HepG2 (cell line): ENCODE data around the gene TTBK2. TPM values are rescaled to one million over a fixed set of nuclear protein-coding genes. Genes with fewer than 3 reads are reported as not detected.

Experiments used
- ATAC-seq: fragments of 200-7000 bp; cut with Tn5 transposase; 3 replicates; pipeline ENCODE4 v1.9.1; 2020; ENCODE audit warnings: mild to moderate bottlenecking, moderate library complexity
- BruUV-seq: library from RNA; stranded (reverse); fragments of 400-500 nt; replicated peaks from 2 replicates; lab custom pipeline; 2021; lab: Mats Ljungman, UMichigan
- CTCF ChIA-PET: fragments of 300-600 bp; formaldehyde crosslinking; extraction: SDS; loops from one replicate; lab custom pipeline; 2021; ENCODE audit warnings: low total read pairs, inconsistent platforms, low intra/inter-chr PET ratio; lab: Yijun Ruan, JAX
- POLR2A ChIA-PET: fragments of 350-600 bp; sonication (Branson Sonifier 250); formaldehyde crosslinking; loops from one replicate; lab custom pipeline; 2020; ENCODE audit warnings: antibody characterized with exemption, inconsistent platforms; lab: Yijun Ruan, JAX
- DNase-seq: peaks from one replicate; pipeline ENCODE4 v3.0.0-alpha.2; 2015; ENCODE audit warnings: low spot score
- FAIRE-seq: peaks from 3 replicates; lab custom pipeline; 2011; peaks lifted over from hg19 to GRCh38; lab: Jason Lieb, UNC
- H2AFZ ChIP-seq: one replicate; pipeline ENCODE4 v1.6.1; 2011; ENCODE audit warnings: low read length, inconsistent platforms
- H3K27ac ChIP-seq: fragments of 300-600 bp; 3 replicates; pipeline ENCODE4 v1.8.0; 2011; ENCODE audit warnings: mixed run types, mild to moderate bottlenecking, mixed read lengths, low read length, inconsistent platforms; ENCODE audit not compliant: insufficient read depth; ENCODE audit errors: extremely low read length
- H3K27me3 ChIP-seq, 2 experiments: fragments of 200-600 bp in 1 of 2; 2 replicates in 1 of 2; 3 replicates in 1 of 2; pipeline versions ENCODE4 v1.6.0 to v1.8.0; 2011; ENCODE audit warnings: low read length in 2 of 2, mild to moderate bottlenecking in 2 of 2, moderate library complexity in 2 of 2, inconsistent platforms in 1 of 2; ENCODE audit not compliant: insufficient read depth in 2 of 2, control insufficient read depth in 1 of 2
- H3K36me3 ChIP-seq, 2 experiments: fragments of 200-600 bp in 1 of 2; replicated peaks in 1 of 2; 2 replicates in 1 of 2; 3 replicates in 1 of 2; pipeline versions ENCODE4 v1.5.1 to v1.8.0; 2011; ENCODE audit warnings: low read length in 2 of 2, inconsistent platforms in 1 of 2; ENCODE audit not compliant: insufficient read depth in 2 of 2, control insufficient read depth in 1 of 2
- H3K4me1 ChIP-seq: 2 replicates; pipeline ENCODE4 v1.5.1; 2012; ENCODE audit warnings: low read length, inconsistent platforms; ENCODE audit not compliant: insufficient read depth
- H3K4me2 ChIP-seq: 2 replicates; pipeline ENCODE4 v1.6.0; 2011; ENCODE audit warnings: low read depth, low read length, inconsistent platforms
- H3K4me3 ChIP-seq, 3 experiments: fragments of 200-600 bp in 1 of 3; sonication (generic), shearing (Covaris generic) in 1 of 3; replicated peaks in 1 of 3; 2 replicates each; pipeline ENCODE4 v1.5.1; 2011 to 2016; ENCODE audit warnings: low read length in 3 of 3, inconsistent platforms in 2 of 3, low read depth in 2 of 3, mild to moderate bottlenecking in 2 of 3, control low read depth in 1 of 3, mixed read lengths in 1 of 3; ENCODE audit not compliant: insufficient read depth in 1 of 3
- H3K79me2 ChIP-seq: one replicate; pipeline ENCODE4 v1.6.1; 2011; ENCODE audit warnings: low read length, inconsistent platforms; ENCODE audit not compliant: insufficient read depth
- H3K9ac ChIP-seq: 2 replicates; pipeline ENCODE4 v1.6.0; 2011; ENCODE audit warnings: mild to moderate bottlenecking, low read depth, low read length, inconsistent platforms; ENCODE audit not compliant: insufficient read depth
- H3K9me3 ChIP-seq: 2 replicates; pipeline ENCODE4 v1.5.1; 2012; ENCODE audit warnings: mild to moderate bottlenecking, low read length
- H4K20me1 ChIP-seq: 2 replicates; pipeline ENCODE4 v1.6.0; 2011; ENCODE audit warnings: inconsistent platforms, mild to moderate bottlenecking, low read length, moderate library complexity; ENCODE audit not compliant: insufficient read depth
- EP300 ChIP-seq, 3 experiments: sonication (generic) in 1 of 3; formaldehyde crosslinking in 1 of 3; IDR thresholded peaks; 2 replicates each; pipeline versions ENCODE4 v1.5.1 to v1.6.1; 2011 to 2020; ENCODE audit warnings: low read depth in 2 of 3, low read length in 2 of 3, borderline replicate concordance in 1 of 3, improper control_type of control experiment in 1 of 3, mild to moderate bottlenecking in 1 of 3, missing genetic modification reagents in 1 of 3, moderate library complexity in 1 of 3
- EZH2 ChIP-seq: conservative IDR thresholded peaks from 2 replicates; pipeline ENCODE4 v1.6.1; 2012; ENCODE audit warnings: mild to moderate bottlenecking, low read depth, low read length, moderate library complexity
- FOXK1 ChIP-seq: sonication (generic); formaldehyde crosslinking; IDR thresholded peaks from 2 replicates; pipeline ENCODE4 v1.4.0; 2020; ENCODE audit warnings: low read depth, missing genetic modification reagents, borderline replicate concordance
- HNRNPH1 ChIP-seq: fragments of 200-400 bp; formaldehyde crosslinking; optimal IDR thresholded peaks from 2 replicates; pipeline ENCODE3; 2017; ENCODE audit warnings: mild to moderate bottlenecking, low read depth, low read length
- MAFG ChIP-seq: sonication (generic); formaldehyde crosslinking; IDR thresholded peaks from 2 replicates; pipeline ENCODE4 v1.5.1; 2020; ENCODE audit warnings: mild to moderate bottlenecking, missing genetic modification reagents
- MAFK ChIP-seq, 2 experiments: IDR thresholded peaks in 1 of 2; conservative IDR thresholded peaks in 1 of 2; 2 replicates each; pipeline ENCODE4 v1.6.1; 2011; ENCODE audit warnings: improper control_type of control experiment in 2 of 2, low read length in 2 of 2
- MED1 ChIP-seq: sonication (generic); formaldehyde crosslinking; IDR thresholded peaks from 2 replicates; pipeline ENCODE4 v1.4.0; 2020; ENCODE audit warnings: missing genetic modification reagents
- POLR2G ChIP-seq: fragments of 200-400 bp; formaldehyde crosslinking; IDR thresholded peaks from 2 replicates; pipeline ENCODE4 v1.6.1; 2018; ENCODE audit warnings: mild to moderate bottlenecking, low read depth, low read length, moderate library complexity
- SRSF9 ChIP-seq: fragments of 200-400 bp; formaldehyde crosslinking; IDR thresholded peaks from 2 replicates; pipeline ENCODE4 v1.6.1; 2018; ENCODE audit warnings: borderline replicate concordance, mild to moderate bottlenecking, low read depth, low read length; ENCODE audit not compliant: insufficient read depth, poor library complexity, severe bottlenecking
- STAT6 ChIP-seq: sonication (generic); formaldehyde crosslinking; IDR thresholded peaks from 2 replicates; pipeline ENCODE4 v1.4.0; 2020; ENCODE audit warnings: missing genetic modification reagents, mild to moderate bottlenecking, borderline replicate concordance
- ZNF318 ChIP-seq: sonication (generic); formaldehyde crosslinking; IDR thresholded peaks from 2 replicates; pipeline ENCODE4 v1.4.0; 2020; ENCODE audit warnings: mild to moderate bottlenecking, missing genetic modification reagents
- ZNF749 ChIP-seq: sonication (generic); formaldehyde crosslinking; IDR thresholded peaks from 2 replicates; pipeline ENCODE4 v1.8.0; 2022; ENCODE audit warnings: mild to moderate bottlenecking, missing genetic modification reagents, moderate library complexity, borderline replicate concordance
- ZNF883 ChIP-seq: sonication (generic); formaldehyde crosslinking; IDR thresholded peaks from 2 replicates; pipeline ENCODE4 v1.5.1; 2020; ENCODE audit warnings: mild to moderate bottlenecking, missing genetic modification reagents; ENCODE audit errors: not compliant biosample characterization
- whole genome bisulfite sequencing: methylation state at CpG from one replicate; pipeline ENCODE4 v1.1.6; 2017; ENCODE audit warnings: low lambda C conversion rate; 5-methylcytosine and 5-hydroxymethylcytosine counted together
- in situ Hi-C: cut with HindIII; loops from 2 replicates; pipeline ENCODE4 v1.10.0; 2017; ENCODE audit warnings: low pct_unique_long_range_greater_than_20kb; ENCODE audit not compliant: extremely low pct_ligation_motif_present
- intact Hi-C: fragments of 100-400 bp; cut with micrococcal nuclease; formaldehyde crosslinking; loops from one replicate; pipeline ENCODE4 v1.10.0; 2022; ENCODE audit not compliant: unreplicated experiment
- polyA plus RNA-seq, 8 experiments: library from polyadenylated mRNA; depleted of rRNA in 3 of 8; stranded (reverse) in 7 of 8; unstranded in 1 of 8; fragments of >200 nt; fragmentation: Illumina TruSeq in 4 of 8; extraction: Trizol in 4 of 8; gene quantifications; 2 replicates each; pipeline versions ENCODE4 v1.2.1 to v1.2.3, GENCODE V29; 2011 to 2016; ENCODE audit warnings: low read depth in 4 of 8, missing spikeins in 1 of 8, mixed read lengths in 1 of 8; ENCODE audit not compliant: insufficient read depth in 1 of 8
- total RNA-seq, 5 experiments: library from RNA; depleted of rRNA; stranded (reverse); fragments of >200 nt; fragmentation: Illumina TruSeq; extraction: Trizol; gene quantifications; 2 replicates each; pipeline ENCODE4 v1.2.3, GENCODE V29; 2016; ENCODE audit warnings: low read depth in 1 of 5

TTBK2 gene
- total and polyA plus RNA-seq, 2 of the 13 experiments (the other 11 are each of a cell fraction or from before 2014, with no cell fraction given) = 5.1 to 7.4 TPM

GRCh38 chr15:42820811-42821210 is 99.8 kb downstream of the TTBK2 start:
- ChIA-PET CTCF (no interaction called here), POLR2A (no interaction called here)
- Histone ChIP-seq H4K20me1 (no peaks in the 10 kb centered on the region), H3K9ac (no peak overlapping the region), H2AFZ (no peak overlapping the region), H3K27me3 (no peaks in the 10 kb centered on the region), H3K4me2 (no peak overlapping the region), H3K36me3 (no peaks in the 10 kb centered on the region; a peak in 1 of 5 replicates), H3K9me3 (no peaks in the 10 kb centered on the region), H3K4me3 (no peak overlapping the region), H3K4me1 (no peaks in the 10 kb centered on the region), H3K79me2 (no peaks in the 10 kb centered on the region), H3K27ac (no peak overlapping the region)
- no peak for FAIRE-seq
- 92% methylated on average over 3 of the region's 3 CpGs for WGBS
- in situ Hi-C loops (no loop called here), intact Hi-C loops (no loop called here)
- ATAC-seq = no peak
- BruUV-seq = no TSS peak
- DNase-seq = no peak
- TF ChIP-seq MAFG (CRISPR knock-in tag) (no peak), ZNF318 (CRISPR knock-in tag) (no peak), STAT6 (CRISPR knock-in tag) (no peak), SRSF9 (no peak), HNRNPH1 (no peak), ZNF883 (CRISPR knock-in tag) (no peak), EZH2 (no peak), MAFK (conservative IDR thresholded peaks at IDR 0.05 in 1 of 2, IDR thresholded peaks at IDR 0.05 in 1 of 2; ENCODE audit: low read length in 2 of 2) (no peak), ZNF749 (CRISPR knock-in tag) (no peak), MED1 (no peak), POLR2G (no peak), FOXK1 (CRISPR knock-in tag) (no peak), EP300 (IDR thresholded peaks at IDR 0.05; ENCODE audit: low read depth in 2 of 2, low read length in 2 of 2) (no peak), EP300 (CRISPR knock-in tag; IDR thresholded peaks at IDR 0.05; ENCODE audit: borderline replicate concordance) (no peak)
- TF ChIP-seq, all 625 proteins: peak for 0
